Subcutaneous adipose tissue (tissue), 4 donors: ENCODE results near the gene ARHGEF3. TPM values are rescaled to one million over a fixed set of nuclear protein-coding genes. Genes with fewer than 3 reads are reported as not detected.

Experiments used
- CTCF ChIP-seq: fragments of 450-650 bp; IDR thresholded peaks from one replicate; pipeline ENCODE4 v1.5.1; 2016; ENCODE audit warnings: low read depth, mild to moderate bottlenecking, control low read depth, antibody characterized with exemption, moderate library complexity
- total RNA-seq, 4 donors: library from RNA; depleted of rRNA; stranded (reverse); fragments of >200 nt; gene quantifications; one replicate each; pipeline ENCODE4 v1.1.0, GENCODE V29; 2016

Gene ARHGEF3
- total RNA-seq, 4 donors from 2014 or later, result 11.3 to 28.0 (median 19.0) TPM

GRCh38 chr3:56785499-56785898, 16.2 kb downstream of the ARHGEF3 start:
- TF ChIP-seq CTCF, result no peak

DNA sequence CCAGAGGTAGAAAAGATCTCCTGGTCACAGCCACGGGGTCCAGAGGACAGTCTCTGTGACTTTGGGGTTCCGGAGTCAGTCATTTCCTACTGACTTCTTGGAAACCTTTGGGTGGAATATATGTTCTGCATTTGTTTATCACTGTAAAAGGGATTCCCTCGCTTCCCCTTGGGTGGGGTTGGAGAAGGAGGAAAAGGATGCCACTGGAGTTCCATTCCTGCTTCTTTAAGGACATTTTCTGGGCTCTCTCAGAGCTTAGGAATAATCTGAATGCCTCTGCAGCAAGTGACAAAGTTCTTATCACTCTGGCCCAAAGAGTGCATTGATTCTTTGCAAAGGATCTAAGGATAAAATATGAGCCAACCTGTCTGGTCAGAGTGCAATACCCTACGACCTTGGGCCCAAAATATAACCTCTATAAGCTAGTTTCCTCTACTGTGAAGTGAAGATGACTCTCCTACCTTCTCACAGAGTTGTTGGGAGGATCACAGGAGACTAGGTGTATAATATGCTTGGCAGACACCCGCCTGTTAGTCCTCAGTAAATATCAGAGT, 17.2 kb downstream of the ARHGEF3 start:
- TF ChIP-seq CTCF, result no peak

- TF ChIP-seq CTCF, result no peak
These were observed 17.9 kb downstream of the ARHGEF3 start for GRCh38 chr3:56783644-56784447.

GRCh38 chr3:56782906-56783305, 18.8 kb downstream of the ARHGEF3 start:
- TF ChIP-seq CTCF, result no peak

GRCh38 chr3:56782215-56782614, 19.5 kb downstream of the ARHGEF3 start:
- no peak for TF ChIP-seq CTCF

DNA sequence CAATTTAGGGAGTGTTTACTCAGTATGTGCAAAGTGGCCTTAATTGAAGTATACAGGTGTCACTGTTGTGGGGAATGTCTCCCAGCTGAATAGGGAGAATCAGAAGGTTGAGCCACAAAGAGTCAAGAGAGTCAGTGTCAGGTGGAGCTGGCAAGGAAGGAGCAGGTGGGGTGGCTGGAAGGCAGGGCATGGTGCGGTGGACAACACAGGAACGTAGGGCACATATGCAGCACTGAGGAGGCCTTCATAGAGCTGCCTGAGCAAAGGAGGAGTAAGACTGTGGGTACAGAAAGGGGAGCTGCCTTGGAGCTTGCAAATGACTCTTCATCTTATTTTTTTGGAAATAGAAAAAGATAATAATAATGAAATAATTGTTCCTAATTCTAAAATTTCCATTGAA, 20.0 kb downstream of the ARHGEF3 start:
- no peak for TF ChIP-seq CTCF

DNA sequence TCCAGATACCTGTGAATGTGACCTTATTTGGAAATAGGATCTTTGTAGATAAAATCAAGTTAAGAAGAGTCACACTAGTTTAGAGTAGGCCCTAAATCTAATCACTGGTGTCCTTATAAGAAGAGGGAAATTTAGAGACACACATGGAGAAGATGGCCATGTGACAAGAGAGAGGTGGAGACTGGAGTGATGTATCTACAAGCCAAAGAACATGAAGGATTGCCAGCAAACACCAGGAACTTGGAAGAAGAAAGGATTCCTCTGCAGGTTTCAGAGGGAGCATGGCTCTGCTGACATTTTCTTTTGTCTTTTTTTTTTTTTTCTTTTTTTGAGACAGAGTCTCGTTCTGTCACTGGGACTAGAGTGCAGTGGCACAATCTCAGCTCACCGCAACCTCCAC, 20.8 kb downstream of the ARHGEF3 start:
- no peak for TF ChIP-seq CTCF
